Measurements from ENCODE around the gene HIPK3. TPM values are rescaled to one million over a fixed set of nuclear protein-coding genes. Genes with fewer than 3 reads are reported as not detected.
"Not testable (repeated sequence)": the region's sequence is repeated elsewhere in the genome, so short reads cannot be mapped to it uniquely, and the experiment has no call there.

Gene HIPK3
- total RNA-seq, 5 donors from 2014 or later (not counting 1 experiment from before 2014, with no cell fraction given): 47.2 to 70.2 (median 65.0) TPM

- Mint-ChIP-seq H3K27me3 (no peaks in the 10 kb centered on the region), H3K9me3 (peaks cover 0 to 4% (median 0%) of the 10 kb centered on the region in 3 donors), H3K27ac (no peak overlapping the region), H3K36me3 (no peaks in the 10 kb centered on the region), H3K4me3 (no peak overlapping the region), H3K4me1 (no peaks in the 10 kb centered on the region)
- WGBS (ENCODE audit: insufficient coverage): 100% methylated on average over 1 of the region's 2 CpGs
- Histone ChIP-seq H3K4me3 (ENCODE audit: control insufficient read depth in 1 of 2, extremely low read depth in 1 of 2, low read length in 1 of 2) (no peak overlapping the region), H3K27ac (ENCODE audit: low read length) (no peak overlapping the region), H3K27me3 (replicated peaks in 1 of 2; ENCODE audit: control insufficient read depth in 2 of 2, extremely low read depth in 1 of 2, insufficient read depth in 2 of 2, low read length in 1 of 2) (no peaks in the 10 kb centered on the region), H3K4me1 (ENCODE audit: control insufficient read depth in 1 of 2, extremely low read depth in 1 of 2, insufficient read depth in 2 of 2, low read length in 2 of 2) (no peaks in the 10 kb centered on the region), H3K36me3 (ENCODE audit: control insufficient read depth in 2 of 2, extremely low read depth in 1 of 2, insufficient read depth in 1 of 2, low read length in 1 of 2) (no peaks in the 10 kb centered on the region), H3K9me3 (no peaks in the 10 kb centered on the region)
- CTCF ChIA-PET: no interaction called here
- POLR2A ChIA-PET: no interaction called here
- no peak for DNase-seq
- no peak for ATAC-seq (replicated peaks in 1 of 4)
Observed at GRCh38 chr11:33214767-33215166, 42.4 kb upstream of the HIPK3 start.

- DNase-seq; H3K4me1 ChIP-seq (ENCODE audit: control insufficient read depth in 1 of 2, extremely low read depth in 1 of 2, insufficient read depth in 2 of 2, low read length in 2 of 2); H3K9me3 Mint-ChIP-seq; CTCF ChIA-PET; H3K27ac Mint-ChIP-seq; ATAC-seq (replicated peaks in 1 of 4); H3K27me3 Mint-ChIP-seq; H3K27ac ChIP-seq (ENCODE audit: low read length); H3K4me3 Mint-ChIP-seq; H3K27me3 ChIP-seq (replicated peaks in 1 of 2; ENCODE audit: control insufficient read depth in 2 of 2, extremely low read depth in 1 of 2, insufficient read depth in 2 of 2, low read length in 1 of 2); H3K4me1 Mint-ChIP-seq; H3K4me3 ChIP-seq (ENCODE audit: control insufficient read depth in 1 of 2, extremely low read depth in 1 of 2, low read length in 1 of 2); H3K36me3 ChIP-seq (ENCODE audit: control insufficient read depth in 2 of 2, extremely low read depth in 1 of 2, insufficient read depth in 1 of 2, low read length in 1 of 2); POLR2A ChIA-PET; H3K36me3 Mint-ChIP-seq; H3K9me3 ChIP-seq: not testable (repeated sequence)
- no CpG with 5 or more reads among the region's 2 CpGs for WGBS (ENCODE audit: insufficient coverage)
Observed at GRCh38 chr11:33216676-33217075, 40.5 kb upstream of the HIPK3 start.

- Mint-ChIP-seq H3K36me3 (no peaks in the 10 kb centered on the region), H3K9me3 (no peaks in the 10 kb centered on the region), H3K27ac (no peak overlapping the region), H3K27me3 (peaks cover 0 to 2% of the 10 kb centered on the region in 2 donors), H3K4me3 (no peak overlapping the region), H3K4me1 (no peaks in the 10 kb centered on the region)
- no peaks in the 10 kb centered on the region for H3K27me3 ChIP-seq (replicated peaks in 1 of 2; ENCODE audit: control insufficient read depth in 2 of 2, extremely low read depth in 1 of 2, insufficient read depth in 2 of 2, low read length in 1 of 2)
- no peak for DNase-seq
- CTCF ChIA-PET: interaction anchor here in 1 of 2 donors (0.7 kb wide), 1 partner anchor 30 kb away, joined by 7 read pairs; no protein-coding TSS in a partner anchor
- no peaks in the 10 kb centered on the region for H3K4me1 ChIP-seq (ENCODE audit: control insufficient read depth in 1 of 2, extremely low read depth in 1 of 2, insufficient read depth in 2 of 2, low read length in 2 of 2)
- WGBS (ENCODE audit: insufficient coverage): 96% methylated on average over 3 of the region's 7 CpGs
- no peaks in the 10 kb centered on the region for H3K36me3 ChIP-seq (ENCODE audit: control insufficient read depth in 2 of 2, extremely low read depth in 1 of 2, insufficient read depth in 1 of 2, low read length in 1 of 2)
- POLR2A ChIA-PET: no interaction called here
- no peak overlapping the region for H3K27ac ChIP-seq (ENCODE audit: low read length)
- no peak for ATAC-seq (replicated peaks in 1 of 4)
- no peaks in the 10 kb centered on the region for H3K9me3 ChIP-seq
- H3K4me3 ChIP-seq (ENCODE audit: control insufficient read depth in 1 of 2, extremely low read depth in 1 of 2, low read length in 1 of 2): no peak overlapping the region
Observed at GRCh38 chr11:33222052-33222750, 35.0 kb upstream of the HIPK3 start.

- Histone ChIP-seq H3K9me3 (no peaks in the 10 kb centered on the region), H3K4me3 (ENCODE audit: control insufficient read depth in 1 of 2, extremely low read depth in 1 of 2, low read length in 1 of 2) (no peak overlapping the region), H3K27ac (ENCODE audit: low read length) (no peak overlapping the region), H3K36me3 (ENCODE audit: control insufficient read depth in 2 of 2, extremely low read depth in 1 of 2, insufficient read depth in 1 of 2, low read length in 1 of 2) (no peaks in the 10 kb centered on the region), H3K27me3 (replicated peaks in 1 of 2; ENCODE audit: control insufficient read depth in 2 of 2, extremely low read depth in 1 of 2, insufficient read depth in 2 of 2, low read length in 1 of 2) (no peaks in the 10 kb centered on the region), H3K4me1 (ENCODE audit: control insufficient read depth in 1 of 2, extremely low read depth in 1 of 2, insufficient read depth in 2 of 2, low read length in 2 of 2) (no peaks in the 10 kb centered on the region)
- Mint-ChIP-seq H3K9me3 (no peaks in the 10 kb centered on the region), H3K27me3 (peaks cover 0 to 2% of the 10 kb centered on the region in 2 donors), H3K4me3 (no peak overlapping the region), H3K27ac (no peak overlapping the region), H3K36me3 (no peaks in the 10 kb centered on the region), H3K4me1 (no peaks in the 10 kb centered on the region)
- ChIA-PET CTCF (no interaction called here), POLR2A (no interaction called here)
- ATAC-seq (replicated peaks in 1 of 4) (no peak), DNase-seq (no peak)
Observed at GRCh38 chr11:33225371-33225770, 31.8 kb upstream of the HIPK3 start.

GRCh38 chr11:33227578-33228261 lies 29.5 kb upstream of the HIPK3 start:
- no peak for ATAC-seq (replicated peaks in 1 of 4)
- POLR2A ChIA-PET: no interaction called here
- no peak overlapping the region for H3K27ac ChIP-seq (ENCODE audit: low read length)

GRCh38 chr11:33234397-33235190 lies 22.6 kb upstream of the HIPK3 start:
- Histone ChIP-seq H3K27me3 (replicated peaks in 1 of 2; ENCODE audit: control insufficient read depth in 2 of 2, extremely low read depth in 1 of 2, insufficient read depth in 2 of 2, low read length in 1 of 2) (no peaks in the 10 kb centered on the region), H3K9me3 (no peaks in the 10 kb centered on the region), H3K4me1 (ENCODE audit: control insufficient read depth in 1 of 2, extremely low read depth in 1 of 2, insufficient read depth in 2 of 2, low read length in 2 of 2) (no peaks in the 10 kb centered on the region), H3K27ac (ENCODE audit: low read length) (no peak overlapping the region), H3K36me3 (ENCODE audit: control insufficient read depth in 2 of 2, extremely low read depth in 1 of 2, insufficient read depth in 1 of 2, low read length in 1 of 2) (no peaks in the 10 kb centered on the region), H3K4me3 (ENCODE audit: control insufficient read depth in 1 of 2, extremely low read depth in 1 of 2, low read length in 1 of 2) (no peak overlapping the region)
- Mint-ChIP-seq H3K27me3 (no peaks in the 10 kb centered on the region), H3K4me1 (no peaks in the 10 kb centered on the region), H3K9me3 (no peaks in the 10 kb centered on the region), H3K36me3 (no peaks in the 10 kb centered on the region), H3K27ac (no peak overlapping the region), H3K4me3 (no peak overlapping the region)
- ChIA-PET POLR2A (no interaction called here), CTCF (no interaction called here)
- no CpG with 5 or more reads among the region's 6 CpGs for WGBS (ENCODE audit: insufficient coverage)
- ATAC-seq (replicated peaks in 1 of 4) (no peak), DNase-seq (no peak)

More at GRCh38 chr11:33227578-33228261, 29.5 kb upstream of the HIPK3 start:
- no peaks in the 10 kb centered on the region for H3K27me3 ChIP-seq (replicated peaks in 1 of 2; ENCODE audit: control insufficient read depth in 2 of 2, extremely low read depth in 1 of 2, insufficient read depth in 2 of 2, low read length in 1 of 2)
- CTCF ChIA-PET: no interaction called here
- no peak overlapping the region for H3K4me3 Mint-ChIP-seq
- H3K36me3 ChIP-seq (ENCODE audit: control insufficient read depth in 2 of 2, extremely low read depth in 1 of 2, insufficient read depth in 1 of 2, low read length in 1 of 2): no peaks in the 10 kb centered on the region
- no peaks in the 10 kb centered on the region for H3K4me1 Mint-ChIP-seq
- no peak for DNase-seq
- no peak overlapping the region for H3K4me3 ChIP-seq (ENCODE audit: control insufficient read depth in 1 of 2, extremely low read depth in 1 of 2, low read length in 1 of 2)
- H3K9me3 ChIP-seq: no peaks in the 10 kb centered on the region
- H3K36me3 Mint-ChIP-seq: no peaks in the 10 kb centered on the region
- H3K27me3 Mint-ChIP-seq: no peaks in the 10 kb centered on the region
- no peaks in the 10 kb centered on the region for H3K9me3 Mint-ChIP-seq
- H3K27ac Mint-ChIP-seq: no peak overlapping the region
- H3K4me1 ChIP-seq (ENCODE audit: control insufficient read depth in 1 of 2, extremely low read depth in 1 of 2, insufficient read depth in 2 of 2, low read length in 2 of 2): no peaks in the 10 kb centered on the region
- WGBS (ENCODE audit: insufficient coverage): no CpG with 5 or more reads among the region's 2 CpGs

All from T-cell (primary cell).